HEK293 (cell line): ENCODE results near the gene CCBE1.

Experiments
- CTCF ChIA-PET: fragments of 350-600 bp; formaldehyde crosslinking; extraction: SDS; loops from one replicate; lab custom pipeline; 2021; ENCODE audit warnings: antibody characterized with exemption; lab: Yijun Ruan, JAX
- POLR2A ChIA-PET: fragments of 300-600 bp; formaldehyde crosslinking; extraction: SDS; loops from one replicate; lab custom pipeline; 2020; ENCODE audit warnings: antibody characterized with exemption, inconsistent platforms; lab: Yijun Ruan, JAX
- H3K27ac ChIP-seq: fragments of 200-500 bp; sonication (Bioruptor generic); 2 replicates; pipeline ENCODE4 v1.5.1; 2014; ENCODE audit warnings: low read depth, low read length, control low read depth, inconsistent platforms; ENCODE audit errors: extremely low read depth
- H3K36me3 ChIP-seq, 2 experiments: fragments of 200-500 bp in 1 of 2; sonication (Bioruptor generic) in 1 of 2; 1 replicate in 1 of 2; 2 replicates in 1 of 2; pipeline ENCODE4 v1.5.1; 2014 to 2017; ENCODE audit warnings: inconsistent platforms in 2 of 2, low read length in 2 of 2; ENCODE audit not compliant: control insufficient read depth in 2 of 2, insufficient read depth in 1 of 2
- H3K4me1 ChIP-seq: fragments of 200-500 bp; sonication (Bioruptor generic); 2 replicates; pipeline ENCODE4 v1.5.1; 2014; ENCODE audit warnings: mild to moderate bottlenecking, low read length, inconsistent platforms; ENCODE audit not compliant: control insufficient read depth, insufficient read depth
- H3K4me3 ChIP-seq: 2 replicates; pipeline ENCODE4 v1.5.1; 2011; ENCODE audit warnings: low read depth, mild to moderate bottlenecking, control low read depth, low read length, moderate library complexity
- H3K9me3 ChIP-seq: fragments of 200-500 bp; sonication (Bioruptor generic); 2 replicates; pipeline ENCODE4 v1.5.1; 2014; ENCODE audit warnings: low read depth, low read length, inconsistent platforms; ENCODE audit not compliant: control insufficient read depth, insufficient read depth
- GLIS1 ChIP-seq: fragments of 450-650 bp; formaldehyde crosslinking; IDR thresholded peaks from 2 replicates; pipeline ENCODE4 v1.5.1; 2016; ENCODE audit warnings: missing biosample characterization, missing genetic modification characterization
- HOXC10 ChIP-seq: sonication (generic); formaldehyde crosslinking; IDR thresholded peaks from 2 replicates; pipeline ENCODE4 v1.8.1; 2023; ENCODE audit warnings: mild to moderate bottlenecking, missing genetic modification reagents
- PATZ1 ChIP-seq: fragments of 450-650 bp; formaldehyde crosslinking; IDR thresholded peaks from 2 replicates; pipeline ENCODE4 v1.5.1; 2016; ENCODE audit warnings: missing biosample characterization, missing genetic modification characterization
- REPIN1 ChIP-seq: fragments of 450-650 bp; formaldehyde crosslinking; IDR thresholded peaks from 2 replicates; pipeline ENCODE4 v1.5.1; 2017; ENCODE audit warnings: missing biosample characterization, missing genetic modification characterization, low read depth
- SP3 ChIP-seq: fragments of 450-650 bp; formaldehyde crosslinking; IDR thresholded peaks from 2 replicates; pipeline ENCODE4 v1.5.1; 2016; ENCODE audit warnings: missing biosample characterization, missing genetic modification characterization
- TSHZ1 ChIP-seq: fragments of 450-650 bp; formaldehyde crosslinking; IDR thresholded peaks from 2 replicates; pipeline ENCODE4 v1.5.1; 2016; ENCODE audit warnings: missing biosample characterization, missing genetic modification characterization, borderline replicate concordance
- ZBTB48 ChIP-seq: fragments of 450-650 bp; formaldehyde crosslinking; IDR thresholded peaks from 2 replicates; pipeline ENCODE4 v1.5.1; 2016; ENCODE audit warnings: missing biosample characterization, missing genetic modification characterization
- ZFP37 ChIP-seq: fragments of 450-650 bp; formaldehyde crosslinking; IDR thresholded peaks from 2 replicates; pipeline ENCODE4 v1.5.1; 2016; ENCODE audit warnings: missing biosample characterization, missing genetic modification characterization
- ZNF133 ChIP-seq: fragments of 450-650 bp; formaldehyde crosslinking; IDR thresholded peaks from 2 replicates; pipeline ENCODE4 v1.5.1; 2016; ENCODE audit warnings: missing biosample characterization, missing genetic modification characterization
- ZNF23 ChIP-seq: fragments of 450-650 bp; formaldehyde crosslinking; IDR thresholded peaks from 2 replicates; pipeline ENCODE4 v1.5.1; 2016; ENCODE audit warnings: missing biosample characterization, missing genetic modification characterization, borderline replicate concordance
- ZNF302 ChIP-seq: fragments of 450-650 bp; formaldehyde crosslinking; IDR thresholded peaks from 2 replicates; pipeline ENCODE4 v1.5.1; 2016; ENCODE audit warnings: missing biosample characterization, missing genetic modification characterization, low read depth
- ZNF366 ChIP-seq: fragments of 450-650 bp; formaldehyde crosslinking; conservative IDR thresholded peaks from 2 replicates; pipeline ENCODE4 v1.5.1; 2016; ENCODE audit warnings: missing biosample characterization, missing genetic modification characterization
- ZNF549 ChIP-seq: fragments of 450-650 bp; IDR thresholded peaks from 2 replicates; pipeline ENCODE4 v1.5.1; 2018; ENCODE audit warnings: missing biosample characterization, missing genetic modification characterization, mild to moderate bottlenecking, inconsistent platforms, moderate library complexity
- ZNF558 ChIP-seq: fragments of 450-650 bp; formaldehyde crosslinking; IDR thresholded peaks from 2 replicates; pipeline ENCODE4 v1.5.1; 2016; ENCODE audit warnings: missing biosample characterization, missing genetic modification characterization
- ZNF837 ChIP-seq: fragments of 450-650 bp; formaldehyde crosslinking; IDR thresholded peaks from 2 replicates; pipeline ENCODE4 v1.5.1; 2016; ENCODE audit warnings: missing biosample characterization, missing genetic modification characterization
- ZSCAN30 ChIP-seq: fragments of 450-650 bp; IDR thresholded peaks from 2 replicates; pipeline ENCODE4 v1.5.1; 2018; ENCODE audit warnings: missing biosample characterization, mild to moderate bottlenecking, missing genetic modification characterization, moderate library complexity
- ZXDB ChIP-seq: fragments of 450-650 bp; formaldehyde crosslinking; IDR thresholded peaks from 2 replicates; pipeline ENCODE4 v1.5.1; 2016; ENCODE audit warnings: missing biosample characterization, missing genetic modification characterization
- TF ChIP-seq, protein P1 (sequence below): fragments of 450-650 bp; formaldehyde crosslinking; IDR thresholded peaks from 2 replicates; pipeline ENCODE4 v1.5.1; 2016; ENCODE audit warnings: missing biosample characterization, missing genetic modification characterization
- TF ChIP-seq, protein P2 (sequence below): fragments of 450-650 bp; formaldehyde crosslinking; IDR thresholded peaks from 2 replicates; pipeline ENCODE4 v1.5.0; 2017; ENCODE audit warnings: missing biosample characterization, missing genetic modification characterization, borderline replicate concordance
- TF ChIP-seq, protein P3 (sequence below): fragments of 450-650 bp; IDR thresholded peaks from 2 replicates; pipeline ENCODE4 v1.5.1; 2018; ENCODE audit warnings: missing biosample characterization, mild to moderate bottlenecking, missing genetic modification characterization
- TF ChIP-seq, protein P4 (sequence below): fragments of 450-650 bp; formaldehyde crosslinking; IDR thresholded peaks from 2 replicates; pipeline ENCODE4 v1.5.1; 2017; ENCODE audit warnings: missing biosample characterization, missing genetic modification characterization
- TF ChIP-seq, protein P5 (sequence below): fragments of 450-650 bp; formaldehyde crosslinking; IDR thresholded peaks from 2 replicates; pipeline ENCODE4 v1.5.1; 2016; ENCODE audit warnings: missing biosample characterization, missing genetic modification characterization

The CCBE1 gene

GRCh38 chr18:59402432-59403090, 294.7 kb downstream of the CCBE1 start:
- ChIA-PET CTCF (interaction anchor here (0.5 to 6.0 kb wide), 110 partner anchors 8 to 1852 kb away, joined by 3 to 218 read pairs (median 4); partner anchors contain the start of genes CCBE1, CPLX4, LMAN1 and RAX), POLR2A (interaction anchor here (0.8 to 1.5 kb wide), 7 partner anchors 43 to 421 kb away, joined by 3 to 8 read pairs (median 5); partner anchors contain the start of genes LMAN1 and RAX)
- no peak overlapping the region for H3K4me3 ChIP-seq
- no peaks in the 10 kb centered on the region for H3K9me3 ChIP-seq
- H3K4me1 ChIP-seq = no peaks in the 10 kb centered on the region
- H3K36me3 ChIP-seq = no peaks in the 10 kb centered on the region
- no peak overlapping the region for H3K27ac ChIP-seq
- TF ChIP-seq ZNF366 (tag by site-specific recombination) = peak; percentile 28; the same call in 1 of the 2 replicates
- TF ChIP-seq, protein P1, sequence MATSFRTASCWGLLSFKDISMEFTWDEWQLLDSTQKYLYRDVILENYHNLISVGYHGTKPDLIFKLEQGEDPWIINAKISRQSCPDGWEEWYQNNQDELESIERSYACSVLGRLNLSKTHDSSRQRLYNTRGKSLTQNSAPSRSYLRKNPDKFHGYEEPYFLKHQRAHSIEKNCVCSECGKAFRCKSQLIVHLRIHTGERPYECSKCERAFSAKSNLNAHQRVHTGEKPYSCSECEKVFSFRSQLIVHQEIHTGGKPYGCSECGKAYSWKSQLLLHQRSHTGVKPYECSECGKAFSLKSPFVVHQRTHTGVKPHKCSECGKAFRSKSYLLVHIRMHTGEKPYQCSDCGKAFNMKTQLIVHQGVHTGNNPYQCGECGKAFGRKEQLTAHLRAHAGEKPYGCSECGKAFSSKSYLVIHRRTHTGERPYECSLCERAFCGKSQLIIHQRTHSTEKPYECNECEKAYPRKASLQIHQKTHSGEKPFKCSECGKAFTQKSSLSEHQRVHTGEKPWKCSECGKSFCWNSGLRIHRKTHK (tag by site-specific recombination) = no peak
- peak; percentile 93 for TF ChIP-seq ZSCAN30
- TF ChIP-seq HOXC10 (CRISPR knock-in tag) = no peak
- TF ChIP-seq SP3 = no peak; the same call in 1 of the 2 replicates
- no peak for TF ChIP-seq REPIN1 (tag by site-specific recombination)
- no peak for TF ChIP-seq ZNF23 (tag by site-specific recombination)
- TF ChIP-seq GLIS1 (tag by site-specific recombination) = peak; percentile 41; the same call in 1 of the 2 replicates
- peak; percentile 88; the same call in 1 of the 2 replicates for TF ChIP-seq ZFP37 (tag by site-specific recombination)
- no peak for TF ChIP-seq ZNF133
- TF ChIP-seq, protein P2, sequence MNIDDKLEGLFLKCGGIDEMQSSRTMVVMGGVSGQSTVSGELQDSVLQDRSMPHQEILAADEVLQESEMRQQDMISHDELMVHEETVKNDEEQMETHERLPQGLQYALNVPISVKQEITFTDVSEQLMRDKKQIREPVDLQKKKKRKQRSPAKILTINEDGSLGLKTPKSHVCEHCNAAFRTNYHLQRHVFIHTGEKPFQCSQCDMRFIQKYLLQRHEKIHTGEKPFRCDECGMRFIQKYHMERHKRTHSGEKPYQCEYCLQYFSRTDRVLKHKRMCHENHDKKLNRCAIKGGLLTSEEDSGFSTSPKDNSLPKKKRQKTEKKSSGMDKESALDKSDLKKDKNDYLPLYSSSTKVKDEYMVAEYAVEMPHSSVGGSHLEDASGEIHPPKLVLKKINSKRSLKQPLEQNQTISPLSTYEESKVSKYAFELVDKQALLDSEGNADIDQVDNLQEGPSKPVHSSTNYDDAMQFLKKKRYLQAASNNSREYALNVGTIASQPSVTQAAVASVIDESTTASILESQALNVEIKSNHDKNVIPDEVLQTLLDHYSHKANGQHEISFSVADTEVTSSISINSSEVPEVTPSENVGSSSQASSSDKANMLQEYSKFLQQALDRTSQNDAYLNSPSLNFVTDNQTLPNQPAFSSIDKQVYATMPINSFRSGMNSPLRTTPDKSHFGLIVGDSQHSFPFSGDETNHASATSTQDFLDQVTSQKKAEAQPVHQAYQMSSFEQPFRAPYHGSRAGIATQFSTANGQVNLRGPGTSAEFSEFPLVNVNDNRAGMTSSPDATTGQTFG (tag by site-specific recombination) = no peak
- TF ChIP-seq ZNF558 (tag by site-specific recombination) = 0 out of 2 replicates have a peak, but pooled peaks have one; percentile 22
- no peak for TF ChIP-seq ZNF302 (tag by site-specific recombination)
- 0 out of 2 replicates have a peak, but pooled peaks have one; percentile 17 for TF ChIP-seq ZBTB48 (tag by site-specific recombination)
- no peak for TF ChIP-seq ZNF837 (tag by site-specific recombination)
- TF ChIP-seq TSHZ1 (tag by site-specific recombination) = no peak
- peak; percentile 60; the same call in 1 of the 2 replicates for TF ChIP-seq ZXDB (tag by site-specific recombination)
- TF ChIP-seq, protein P3, sequence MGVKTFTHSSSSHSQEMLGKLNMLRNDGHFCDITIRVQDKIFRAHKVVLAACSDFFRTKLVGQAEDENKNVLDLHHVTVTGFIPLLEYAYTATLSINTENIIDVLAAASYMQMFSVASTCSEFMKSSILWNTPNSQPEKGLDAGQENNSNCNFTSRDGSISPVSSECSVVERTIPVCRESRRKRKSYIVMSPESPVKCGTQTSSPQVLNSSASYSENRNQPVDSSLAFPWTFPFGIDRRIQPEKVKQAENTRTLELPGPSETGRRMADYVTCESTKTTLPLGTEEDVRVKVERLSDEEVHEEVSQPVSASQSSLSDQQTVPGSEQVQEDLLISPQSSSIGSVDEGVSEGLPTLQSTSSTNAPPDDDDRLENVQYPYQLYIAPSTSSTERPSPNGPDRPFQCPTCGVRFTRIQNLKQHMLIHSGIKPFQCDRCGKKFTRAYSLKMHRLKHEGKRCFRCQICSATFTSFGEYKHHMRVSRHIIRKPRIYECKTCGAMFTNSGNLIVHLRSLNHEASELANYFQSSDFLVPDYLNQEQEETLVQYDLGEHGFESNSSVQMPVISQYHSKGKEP (tag by site-specific recombination) = peak; percentile 85
- TF ChIP-seq, protein P4, sequence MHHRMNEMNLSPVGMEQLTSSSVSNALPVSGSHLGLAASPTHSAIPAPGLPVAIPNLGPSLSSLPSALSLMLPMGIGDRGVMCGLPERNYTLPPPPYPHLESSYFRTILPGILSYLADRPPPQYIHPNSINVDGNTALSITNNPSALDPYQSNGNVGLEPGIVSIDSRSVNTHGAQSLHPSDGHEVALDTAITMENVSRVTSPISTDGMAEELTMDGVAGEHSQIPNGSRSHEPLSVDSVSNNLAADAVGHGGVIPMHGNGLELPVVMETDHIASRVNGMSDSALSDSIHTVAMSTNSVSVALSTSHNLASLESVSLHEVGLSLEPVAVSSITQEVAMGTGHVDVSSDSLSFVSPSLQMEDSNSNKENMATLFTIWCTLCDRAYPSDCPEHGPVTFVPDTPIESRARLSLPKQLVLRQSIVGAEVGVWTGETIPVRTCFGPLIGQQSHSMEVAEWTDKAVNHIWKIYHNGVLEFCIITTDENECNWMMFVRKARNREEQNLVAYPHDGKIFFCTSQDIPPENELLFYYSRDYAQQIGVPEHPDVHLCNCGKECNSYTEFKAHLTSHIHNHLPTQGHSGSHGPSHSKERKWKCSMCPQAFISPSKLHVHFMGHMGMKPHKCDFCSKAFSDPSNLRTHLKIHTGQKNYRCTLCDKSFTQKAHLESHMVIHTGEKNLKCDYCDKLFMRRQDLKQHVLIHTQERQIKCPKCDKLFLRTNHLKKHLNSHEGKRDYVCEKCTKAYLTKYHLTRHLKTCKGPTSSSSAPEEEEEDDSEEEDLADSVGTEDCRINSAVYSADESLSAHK (tag by site-specific recombination) = no peak; the same call in 1 of the 2 replicates
- TF ChIP-seq ZNF549 (tag by site-specific recombination) = peak; percentile 72
- peak; percentile 23; the same call in 1 of the 2 replicates for TF ChIP-seq PATZ1 (tag by site-specific recombination)
- TF ChIP-seq, protein P5, sequence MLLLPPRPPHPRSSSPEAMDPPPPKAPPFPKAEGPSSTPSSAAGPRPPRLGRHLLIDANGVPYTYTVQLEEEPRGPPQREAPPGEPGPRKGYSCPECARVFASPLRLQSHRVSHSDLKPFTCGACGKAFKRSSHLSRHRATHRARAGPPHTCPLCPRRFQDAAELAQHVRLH = peak; percentile 68; the same call in 1 of the 2 replicates
